Measurements from ENCODE around the gene TMEM63C. TPM values are rescaled to one million over a fixed set of nuclear protein-coding genes. Genes with fewer than 3 reads are reported as not detected.

TMEM63C gene
- total RNA-seq, 4 donors from 2014 or later = 0.08 to 0.13 (median 0.10) TPM; not detected in 1

DNA sequence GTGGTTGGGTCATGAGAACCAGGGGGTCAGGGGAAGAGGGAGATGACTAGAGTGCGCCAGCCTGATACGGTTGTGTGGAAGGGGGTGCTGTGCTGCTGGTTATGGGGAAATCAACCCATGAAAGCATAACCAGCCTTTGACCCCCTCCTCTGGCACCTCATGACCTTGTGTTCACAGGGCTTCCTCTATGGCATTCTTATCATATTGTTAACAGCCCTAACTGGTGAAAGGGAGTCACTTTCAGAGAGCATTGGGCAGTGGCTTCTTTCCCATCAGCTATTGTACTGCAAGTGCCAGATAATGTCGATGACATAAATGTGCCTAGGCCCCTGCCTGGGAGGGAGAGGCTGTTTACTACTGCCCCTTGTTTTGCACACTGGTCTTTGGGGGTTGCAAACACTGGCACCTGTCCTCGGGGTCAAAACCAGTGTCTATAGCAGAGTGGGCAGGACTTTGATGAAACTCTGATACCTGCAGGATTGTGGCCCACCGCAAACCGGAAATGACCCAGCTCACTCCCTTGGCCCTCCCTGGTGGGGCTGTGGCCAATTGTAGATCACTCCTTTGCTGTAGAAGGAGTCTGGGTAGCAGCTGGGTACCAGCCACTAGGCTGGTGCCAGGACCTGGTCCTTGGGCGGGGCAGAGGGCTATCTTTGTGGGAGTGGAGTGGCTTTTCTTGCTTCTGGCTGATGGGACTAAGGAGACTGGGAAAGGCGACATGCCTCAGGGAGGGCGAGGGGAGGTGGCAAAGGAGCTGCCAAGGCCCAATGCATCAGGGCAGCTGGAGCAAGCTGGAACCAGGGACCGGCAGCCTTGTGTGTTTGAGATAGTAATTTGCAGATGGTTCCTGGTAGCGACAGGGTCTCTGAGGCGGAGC lies 634 bp upstream of the TMEM63C start:
- 46 to 80% methylated on average over 1 to 8 of the region's 12 CpGs for WGBS, 2 donors (ENCODE audit: low coverage in 1 of 2)
- Histone ChIP-seq H3K27me3 (peaks cover 75% of the 10 kb centered on the region), H3K9me3 (no peaks in the 10 kb centered on the region), H3K4me1 (peaks cover 0 to 13% (median 5%) of the 10 kb centered on the region in 3 donors), H3K4me3 (peak overlapping the region in 1 of 2 donors; percentile 38), H3K36me3 (no peaks in the 10 kb centered on the region), H3K27ac (no peak overlapping the region)
- ATAC-seq = no peak
- no peak for TF ChIP-seq POLR2A (IDR thresholded peaks at IDR 0.05)
- no peak for TF ChIP-seq POLR2AphosphoS5 (IDR thresholded peaks at IDR 0.05)
- no peak for TF ChIP-seq CTCF (IDR thresholded peaks at IDR 0.05)
- no peak for TF ChIP-seq EP300 (IDR thresholded peaks at IDR 0.05)

DNA sequence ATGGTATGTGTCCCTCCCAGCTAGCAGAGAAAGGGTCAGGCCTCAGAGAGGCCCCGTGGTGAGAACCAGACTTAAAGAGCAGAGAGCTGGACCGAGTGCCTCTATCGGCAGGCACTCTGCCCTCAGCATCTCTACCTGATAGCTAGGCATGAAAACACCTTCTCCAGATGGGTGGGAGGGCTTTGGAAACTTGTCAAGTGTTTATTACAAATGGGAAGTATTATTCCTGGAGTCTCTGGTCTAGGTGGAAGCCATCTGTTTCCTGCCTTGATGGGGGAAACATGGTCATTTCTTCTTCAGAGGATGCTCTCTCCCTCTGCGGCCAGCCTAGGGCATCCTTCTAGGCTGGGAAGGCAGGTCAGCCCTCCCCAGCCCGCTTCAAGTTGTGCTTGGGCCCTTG lies 2.3 kb downstream of the TMEM63C start:
- TF ChIP-seq CTCF (IDR thresholded peaks at IDR 0.05) (no peak), POLR2A (IDR thresholded peaks at IDR 0.05) (no peak), EP300 (IDR thresholded peaks at IDR 0.05) (no peak), POLR2AphosphoS5 (IDR thresholded peaks at IDR 0.05) (no peak)
- no peak for ATAC-seq
- no peak overlapping the region for H3K4me3 ChIP-seq
- WGBS, 2 donors (ENCODE audit: low coverage in 1 of 2) = 63 to 67% methylated on average over 2 to 5 of the region's 5 CpGs
- no peaks in the 10 kb centered on the region for H3K9me3 ChIP-seq
- peaks cover 95% of the 10 kb centered on the region for H3K27me3 ChIP-seq
- no peak overlapping the region for H3K27ac ChIP-seq
- H3K36me3 ChIP-seq = no peaks in the 10 kb centered on the region
- H3K4me1 ChIP-seq = peaks cover 0 to 13% (median 5%) of the 10 kb centered on the region in 3 donors

- H3K4me3 ChIP-seq = no peak overlapping the region
- H3K27ac ChIP-seq = no peak overlapping the region
- H3K36me3 ChIP-seq = no peaks in the 10 kb centered on the region
- H3K4me1 ChIP-seq = peaks cover 0 to 13% (median 5%) of the 10 kb centered on the region in 3 donors
- peaks cover 98% of the 10 kb centered on the region for H3K27me3 ChIP-seq
- WGBS, 2 donors (ENCODE audit: low coverage in 1 of 2) = 60 to 71% methylated on average over 3 of the region's 11 CpGs
- no peak for ATAC-seq
- TF ChIP-seq POLR2A (IDR thresholded peaks at IDR 0.05) = no peak
- TF ChIP-seq CTCF (IDR thresholded peaks at IDR 0.05) = no peak
- no peak for TF ChIP-seq EP300 (IDR thresholded peaks at IDR 0.05)
- no peak for TF ChIP-seq POLR2AphosphoS5 (IDR thresholded peaks at IDR 0.05)
- no peaks in the 10 kb centered on the region for H3K9me3 ChIP-seq
Measured at GRCh38 chr14:77184396-77185092, 2.9 kb downstream of the TMEM63C start.

GRCh38 chr14:77185093-77185465 lies 3.5 kb downstream of the TMEM63C start:
- Histone ChIP-seq H3K27me3 (peaks cover 95% of the 10 kb centered on the region), H3K4me1 (peaks cover 0 to 13% (median 5%) of the 10 kb centered on the region in 3 donors), H3K36me3 (no peaks in the 10 kb centered on the region), H3K9me3 (no peaks in the 10 kb centered on the region), H3K4me3 (no peak overlapping the region), H3K27ac (no peak overlapping the region)
- no peak for TF ChIP-seq CTCF (IDR thresholded peaks at IDR 0.05)
- TF ChIP-seq POLR2A (IDR thresholded peaks at IDR 0.05) = no peak
- no peak for TF ChIP-seq POLR2AphosphoS5 (IDR thresholded peaks at IDR 0.05)
- TF ChIP-seq EP300 (IDR thresholded peaks at IDR 0.05) = no peak
- WGBS, 2 donors (ENCODE audit: low coverage in 1 of 2) = no CpG with 5 or more reads among the region's 2 CpGs
- ATAC-seq = no peak
